Esophagus muscularis mucosa (tissue), 4 donors: ENCODE measurements around the gene NR2E1.

ENCODE experiments used
- CTCF ChIP-seq, 3 experiments: fragments of 200-600 bp in 2 of 3; fragments of 450-650 bp in 1 of 3; sonication (generic) in 2 of 3; IDR thresholded peaks; one replicate each; pipeline ENCODE4 v1.5.1; 2017 to 2019; ENCODE audit warnings: antibody characterized with exemption in 3 of 3, mild to moderate bottlenecking in 2 of 3, moderate library complexity in 1 of 3
- EP300 ChIP-seq: sonication (generic); formaldehyde crosslinking; IDR thresholded peaks from one replicate; pipeline ENCODE4 v1.6.1; 2017; ENCODE audit warnings: antibody characterized with exemption
- POLR2A ChIP-seq: fragments of 450-650 bp; IDR thresholded peaks from one replicate; pipeline ENCODE4 v1.6.1; 2017; ENCODE audit warnings: antibody characterized with exemption, moderate library complexity, mild to moderate bottlenecking, low read depth

DNA sequence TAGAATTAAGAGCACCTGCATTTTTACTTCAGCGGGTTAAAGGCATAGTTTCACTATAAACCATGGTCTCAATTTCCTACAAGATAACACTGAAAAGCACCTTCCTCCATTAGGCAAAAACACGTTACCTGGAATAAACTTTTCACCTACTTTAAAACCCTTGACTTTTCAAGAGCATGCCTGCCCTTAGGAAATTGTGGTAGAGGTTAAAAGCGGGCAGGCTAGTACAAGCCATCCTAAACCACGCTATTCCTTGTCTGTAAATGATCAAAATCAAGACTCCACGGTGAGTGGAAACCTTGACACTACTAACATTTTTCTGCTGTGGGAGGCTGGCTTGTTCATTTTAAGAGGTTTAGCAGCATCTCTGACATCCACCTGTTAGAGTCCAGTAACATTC, 43.9 kb downstream of the NR2E1 start:
- TF ChIP-seq POLR2A (no peak), CTCF (IDR thresholded peaks at IDR 0.05) (no peak), EP300 (no peak)
